Lung (tissue), 12 donors: Measurements from ENCODE around the gene RABEP2. TPM values are rescaled to one million over a fixed set of nuclear protein-coding genes. Genes with fewer than 3 reads are reported as not detected.

Source experiments
- ATAC-seq: fragments of 200-7000 bp; cut with Tn5 transposase; one replicate; pipeline ENCODE4 v1.9.1; 2020; ENCODE audit warnings: moderate number of reproducible peaks; ENCODE audit not compliant: insufficient read depth, low FRiP score
- DNase-seq, 3 donors: peaks; one replicate each; pipeline ENCODE4 v3.0.0-alpha.2; 2013 to 2017
- H3K27ac ChIP-seq, 2 donors: one replicate each; pipeline ENCODE4 v1.5.1; 2013; ENCODE audit warnings: mild to moderate bottlenecking in 2 of 2, moderate library complexity in 2 of 2, control low read depth in 1 of 2, inconsistent platforms in 1 of 2, low read depth in 1 of 2, low read length in 1 of 2
- H3K27me3 ChIP-seq, 3 donors: one replicate each; pipeline ENCODE4 v1.5.1; 2013; ENCODE audit warnings: low read length in 2 of 3; ENCODE audit not compliant: control insufficient read depth in 3 of 3, insufficient read depth in 3 of 3
- H3K36me3 ChIP-seq, 4 donors: one replicate each; pipeline ENCODE4 v1.5.1; 2013; ENCODE audit warnings: low read length in 4 of 4, mild to moderate bottlenecking in 1 of 4, moderate library complexity in 1 of 4; ENCODE audit not compliant: control insufficient read depth in 4 of 4, insufficient read depth in 4 of 4
- H3K4me1 ChIP-seq, 5 donors: one replicate each; pipeline ENCODE4 v1.5.1; 2013; ENCODE audit warnings: low read length in 5 of 5, mild to moderate bottlenecking in 2 of 5, moderate library complexity in 1 of 5; ENCODE audit not compliant: control insufficient read depth in 5 of 5, insufficient read depth in 5 of 5
- H3K4me3 ChIP-seq: one replicate; pipeline ENCODE4 v1.5.1; 2013; ENCODE audit warnings: mild to moderate bottlenecking, control low read depth, moderate library complexity
- H3K9ac ChIP-seq, 2 donors: one replicate each; pipeline ENCODE4 v1.5.1; 2013; ENCODE audit warnings: low read length in 2 of 2, control low read depth in 1 of 2; ENCODE audit not compliant: insufficient read depth in 1 of 2
- H3K9me3 ChIP-seq, 4 donors: one replicate each; pipeline ENCODE4 v1.5.1; 2013; ENCODE audit warnings: low read length in 3 of 4, mild to moderate bottlenecking in 1 of 4, moderate library complexity in 1 of 4; ENCODE audit not compliant: control insufficient read depth in 4 of 4, insufficient read depth in 3 of 4
- CTCF ChIP-seq: IDR thresholded peaks from 2 replicates; pipeline ENCODE4 v1.5.1; 2012; ENCODE audit warnings: mild to moderate bottlenecking; ENCODE audit errors: control extremely low read depth, extremely low read depth
- WGBS, 2 donors: extraction: QIAGEN DNeasy Blood & Tissue Kit; methylation state at CpG; one replicate each; pipeline ENCODE4 v1.1.7; 2013; 5-methylcytosine and 5-hydroxymethylcytosine counted together
- polyA plus RNA-seq, 2 donors: library from polyadenylated mRNA; stranded (reverse); fragments of 200-250 nt; gene quantifications; one replicate each; pipeline ENCODE4 v1.2.1, GENCODE V29; 2013
- total RNA-seq, 2 donors: library from RNA; depleted of rRNA in 1 of 2; stranded (reverse); fragments of >200 nt in 1 of 2; gene quantifications; one replicate each; pipeline ENCODE4 v1.2.1, GENCODE V29; 2014 to 2021
- donor health status: control.
- donor health status: control.
- donor health status: Bipolar disorder and iron deficiency.
- donor health status: healthy.
- donor health status: DM: yes; HTN: yes; CAD: no.

RABEP2 gene
- total and polyA plus RNA-seq, 4 donors = 20.0 to 34.9 (median 28.8) TPM

GRCh38 chr16:28867241-28867640 lies 57.8 kb downstream of the RABEP2 start:
- peaks cover 4 to 44% (median 23%) of the 10 kb centered on the region in 4 donors for H3K36me3 ChIP-seq
- no peaks in the 10 kb centered on the region for H3K9me3 ChIP-seq
- H3K4me1 ChIP-seq = peaks cover 6 to 12% (median 7%) of the 10 kb centered on the region in 5 donors
- no peak overlapping the region for H3K9ac ChIP-seq
- DNase-seq (no peak), ATAC-seq (no peak)
- WGBS, 2 donors = 89 to 92% methylated on average over 13 of the region's 13 CpGs
- H3K27ac ChIP-seq = no peak overlapping the region
- H3K4me3 ChIP-seq = no peak overlapping the region
- TF ChIP-seq CTCF = no peak
- no peaks in the 10 kb centered on the region for H3K27me3 ChIP-seq

- ATAC-seq (no peak), DNase-seq (no peak)
- Histone ChIP-seq H3K27ac (no peak overlapping the region), H3K27me3 (no peaks in the 10 kb centered on the region), H3K36me3 (peaks cover 4 to 36% (median 21%) of the 10 kb centered on the region in 4 donors), H3K9me3 (no peaks in the 10 kb centered on the region), H3K9ac (no peak overlapping the region), H3K4me1 (peaks cover 6 to 12% (median 7%) of the 10 kb centered on the region in 5 donors), H3K4me3 (no peak overlapping the region)
- WGBS, 2 donors = 86 to 92% methylated on average over 17 of the region's 17 CpGs
- no peak for TF ChIP-seq CTCF
Observed at GRCh38 chr16:28866454-28866804, 58.6 kb downstream of the RABEP2 start.

GRCh38 chr16:28865722-28866453 lies 59.1 kb downstream of the RABEP2 start:
- ATAC-seq (no peak), DNase-seq (no peak)
- H3K27ac ChIP-seq = no peak overlapping the region
- WGBS, 2 donors = 79% methylated on average over 21 to 31 of the region's 32 CpGs
- no peaks in the 10 kb centered on the region for H3K27me3 ChIP-seq
- no peak overlapping the region for H3K4me3 ChIP-seq
- H3K36me3 ChIP-seq = peaks cover 4 to 32% (median 17%) of the 10 kb centered on the region in 4 donors
- H3K4me1 ChIP-seq = peaks cover 6 to 12% (median 7%) of the 10 kb centered on the region in 5 donors
- H3K9ac ChIP-seq = no peak overlapping the region
- no peaks in the 10 kb centered on the region for H3K9me3 ChIP-seq
- TF ChIP-seq CTCF = no peak
